H1 (cell line): Measurements from ENCODE around the gene P2RX2. TPM values are rescaled to one million over a fixed set of nuclear protein-coding genes. Genes with fewer than 3 reads are reported as not detected.

ENCODE experiments used
- CTCF ChIA-PET: fragments of 300-600 bp; sonication (Branson Sonifier 250); formaldehyde crosslinking; loops from one replicate; lab custom pipeline; 2021; ENCODE audit not compliant: partially characterized antibody; lab: Charles Lee
- POLR2A ChIA-PET: fragments of 300-600 bp; sonication (Branson Sonifier 250); formaldehyde crosslinking; loops from one replicate; lab custom pipeline; 2021; ENCODE audit warnings: inconsistent platforms; ENCODE audit not compliant: partially characterized antibody; lab: Charles Lee
- DNase-seq, 2 experiments: peaks; one replicate each; pipeline versions ENCODE4 v3.0.0 to v3.0.0-alpha.2; 2010 to 2022; ENCODE audit warnings: low spot score in 2 of 2, low read depth in 1 of 2, mixed read lengths in 1 of 2
- FAIRE-seq: peaks from 2 replicates; lab custom pipeline; 2011; peaks lifted over from hg19 to GRCh38; lab: Jason Lieb, UNC
- H2AFZ ChIP-seq: 2 replicates; pipeline ENCODE4 v1.8.1; 2012; ENCODE audit warnings: low read length, inconsistent platforms
- H2AK5ac ChIP-seq: 2 replicates; pipeline ENCODE4 v1.6.1; 2013; ENCODE audit warnings: low read depth, low read length
- H2BK120ac ChIP-seq: replicated peaks from 2 replicates; pipeline ENCODE3; 2013; ENCODE audit warnings: low read depth, low read length, inconsistent platforms
- H2BK12ac ChIP-seq: 2 replicates; pipeline ENCODE4 v1.6.1; 2013; ENCODE audit warnings: low read depth, low read length
- H2BK15ac ChIP-seq: 2 replicates; pipeline ENCODE4 v1.6.1; 2013; ENCODE audit warnings: low read length
- H2BK20ac ChIP-seq: 2 replicates; pipeline ENCODE4 v1.6.1; 2013; ENCODE audit warnings: low read length
- H2BK5ac ChIP-seq: 2 replicates; pipeline ENCODE4 v1.6.1; 2013; ENCODE audit warnings: low read depth, low read length
- H3K14ac ChIP-seq: 2 replicates; pipeline ENCODE4 v1.6.1; 2013; ENCODE audit warnings: inconsistent platforms; ENCODE audit not compliant: insufficient read length
- H3K18ac ChIP-seq: 2 replicates; pipeline ENCODE4 v1.6.1; 2013; ENCODE audit warnings: low read length; ENCODE audit errors: extremely low read depth
- H3K23ac ChIP-seq: 2 replicates; pipeline ENCODE4 v1.6.1; 2013; ENCODE audit warnings: inconsistent platforms; ENCODE audit not compliant: insufficient read length
- H3K23me2 ChIP-seq: 2 replicates; pipeline ENCODE4 v1.6.1; 2013; ENCODE audit warnings: low read depth, low read length
- H3K27ac ChIP-seq: 2 replicates; pipeline ENCODE4 v1.6.1; 2011; ENCODE audit warnings: low read depth, low read length, inconsistent platforms
- H3K27me3 ChIP-seq, 4 experiments: replicated peaks in 1 of 4; 1 replicate in 1 of 4; 2 replicates in 3 of 4; pipeline versions ENCODE4 v1.6.1 to v1.8.1; 2011 to 2013; ENCODE audit warnings: low read length in 3 of 4, mild to moderate bottlenecking in 3 of 4, inconsistent platforms in 2 of 4, mixed read lengths in 2 of 4, moderate library complexity in 1 of 4; ENCODE audit not compliant: control insufficient read depth in 3 of 4, insufficient read depth in 3 of 4; ENCODE audit errors: extremely low read depth in 1 of 4
- H3K36me3 ChIP-seq, 4 experiments: 2 replicates each; pipeline versions ENCODE4 v1.6.1 to v1.8.1; 2011 to 2013; ENCODE audit warnings: mild to moderate bottlenecking in 4 of 4, low read length in 3 of 4, moderate library complexity in 2 of 4, control low read depth in 1 of 4, inconsistent platforms in 1 of 4; ENCODE audit not compliant: insufficient read depth in 4 of 4, control insufficient read depth in 2 of 4
- H3K4ac ChIP-seq: replicated peaks from 2 replicates; pipeline ENCODE3; 2013; ENCODE audit warnings: low read length, low read depth, mixed read lengths, inconsistent platforms; ENCODE audit not compliant: insufficient read length
- H3K4me1 ChIP-seq, 4 experiments: replicated peaks in 1 of 4; 1 replicate in 1 of 4; 2 replicates in 3 of 4; pipeline versions ENCODE4 v1.6.1 to v1.8.1; 2011 to 2013; ENCODE audit warnings: low read length in 3 of 4, inconsistent platforms in 2 of 4, mixed read lengths in 1 of 4; ENCODE audit not compliant: insufficient read depth in 4 of 4, control insufficient read depth in 3 of 4
- H3K4me2 ChIP-seq, 2 experiments: 2 replicates each; pipeline versions ENCODE4 v1.6.1 to v1.8.1; 2011 to 2013; ENCODE audit warnings: low read depth in 2 of 2, low read length in 2 of 2, control low read depth in 1 of 2, inconsistent platforms in 1 of 2, mild to moderate bottlenecking in 1 of 2; ENCODE audit not compliant: insufficient read depth in 1 of 2
- H3K4me3 ChIP-seq, 4 experiments: fragments of 200-600, 300-600 bp in 1 of 4; sonication (generic), shearing (Covaris generic), sonication (Bioruptor Twin) in 1 of 4; 2 replicates each; pipeline versions ENCODE4 v1.5.1 to v1.8.1; 2011 to 2016; ENCODE audit warnings: low read length in 4 of 4, low read depth in 3 of 4, control low read depth in 2 of 4, inconsistent platforms in 2 of 4, mild to moderate bottlenecking in 2 of 4, mixed read lengths in 1 of 4, moderate library complexity in 1 of 4; ENCODE audit not compliant: insufficient read depth in 2 of 4; ENCODE audit errors: extremely low read depth in 1 of 4
- H3K56ac ChIP-seq: replicated peaks from 2 replicates; pipeline ENCODE3; 2013; ENCODE audit warnings: low read depth, mild to moderate bottlenecking, mixed read lengths, low read length, inconsistent platforms; ENCODE audit not compliant: insufficient read length
- H3K79me1 ChIP-seq: 2 replicates; pipeline ENCODE4 v1.6.1; 2013; ENCODE audit warnings: low read depth, low read length, control low read depth
- H3K79me2 ChIP-seq, 2 experiments: 2 replicates each; pipeline versions ENCODE4 v1.6.1 to v1.8.1; 2012 to 2013; ENCODE audit warnings: low read length in 2 of 2, mild to moderate bottlenecking in 2 of 2, inconsistent platforms in 1 of 2; ENCODE audit not compliant: insufficient read depth in 2 of 2, control insufficient read depth in 1 of 2
- H3K9ac ChIP-seq, 4 experiments: replicated peaks in 1 of 4; 1 replicate in 1 of 4; 2 replicates in 3 of 4; pipeline versions ENCODE4 v1.6.1 to v1.8.1; 2011 to 2013; ENCODE audit warnings: low read depth in 3 of 4, low read length in 3 of 4, control low read depth in 2 of 4, mild to moderate bottlenecking in 2 of 4, moderate library complexity in 2 of 4, inconsistent platforms in 1 of 4; ENCODE audit errors: extremely low read depth in 1 of 4
- H3K9me3 ChIP-seq, 2 experiments: 2 replicates each; pipeline versions ENCODE4 v1.6.1 to v1.8.1; 2012 to 2013; ENCODE audit warnings: mild to moderate bottlenecking in 2 of 2, moderate library complexity in 2 of 2, control low read depth in 1 of 2, inconsistent platforms in 1 of 2, low read depth in 1 of 2, low read length in 1 of 2, mixed read lengths in 1 of 2; ENCODE audit not compliant: insufficient read depth in 2 of 2
- H4K20me1 ChIP-seq, 2 experiments: replicated peaks in 1 of 2; 2 replicates each; pipeline versions ENCODE3 to v1.8.1; 2011 to 2013; ENCODE audit warnings: inconsistent platforms in 2 of 2, low read length in 2 of 2, mild to moderate bottlenecking in 1 of 2; ENCODE audit not compliant: insufficient read depth in 2 of 2, control insufficient read depth in 1 of 2
- H4K5ac ChIP-seq: 2 replicates; pipeline ENCODE4 v1.6.1; 2013; ENCODE audit warnings: low read length, low read depth, mixed read lengths, inconsistent platforms; ENCODE audit not compliant: insufficient read length
- H4K8ac ChIP-seq: 2 replicates; pipeline ENCODE4 v1.8.0; 2013; ENCODE audit warnings: mild to moderate bottlenecking, moderate library complexity, low read length, inconsistent platforms; ENCODE audit not compliant: insufficient read depth; ENCODE audit errors: extremely low read depth
- H4K91ac ChIP-seq: replicated peaks from 2 replicates; pipeline ENCODE3; 2013; ENCODE audit warnings: low read length, mixed read lengths, inconsistent platforms; ENCODE audit not compliant: insufficient read length
- CEBPB ChIP-seq: IDR thresholded peaks from 2 replicates; pipeline ENCODE4 v1.6.1; 2012; ENCODE audit warnings: low read depth, low read length
- CHD2 ChIP-seq: IDR thresholded peaks from 2 replicates; pipeline ENCODE4 v1.6.1; 2012; ENCODE audit warnings: low read length, improper control_type of control experiment
- CTBP2 ChIP-seq: IDR thresholded peaks from 2 replicates; pipeline ENCODE4 v1.7.0; 2011; ENCODE audit warnings: borderline replicate concordance, mild to moderate bottlenecking, moderate library complexity, mixed read lengths, low read length; ENCODE audit not compliant: insufficient read depth, insufficient read length
- EGR1 ChIP-seq: IDR thresholded peaks from 2 replicates; pipeline ENCODE4 v1.6.1; 2011; ENCODE audit warnings: low read depth, low read length, borderline replicate concordance
- NANOG ChIP-seq: IDR thresholded peaks from 2 replicates; pipeline ENCODE4 v1.6.1; 2011; ENCODE audit warnings: low read length, low read depth, mild to moderate bottlenecking, inconsistent platforms; ENCODE audit not compliant: insufficient read depth, poor library complexity, severe bottlenecking
- PHF8 ChIP-seq: fragments of 200-600 bp; sonication (generic); conservative IDR thresholded peaks from 2 replicates; pipeline ENCODE4 v1.7.1; 2012; ENCODE audit warnings: low read depth, mild to moderate bottlenecking, inconsistent platforms, low read length, moderate library complexity
- POLR2A ChIP-seq, 2 experiments: IDR thresholded peaks; 1 replicate in 1 of 2; 2 replicates in 1 of 2; pipeline ENCODE4 v1.6.1; 2011; ENCODE audit warnings: low read depth in 2 of 2, low read length in 2 of 2, mild to moderate bottlenecking in 2 of 2; ENCODE audit errors: control extremely low read depth in 1 of 2
- SP1 ChIP-seq: IDR thresholded peaks from 2 replicates; pipeline ENCODE4 v1.6.1; 2011; ENCODE audit warnings: low read depth, low read length
- SP4 ChIP-seq: IDR thresholded peaks from 2 replicates; pipeline ENCODE4 v1.6.1; 2012; ENCODE audit warnings: low read length, inconsistent platforms
- TAF1 ChIP-seq: IDR thresholded peaks from 2 replicates; pipeline ENCODE4 v1.6.1; 2011; ENCODE audit warnings: mild to moderate bottlenecking, low read depth, low read length
- TEAD4 ChIP-seq: IDR thresholded peaks from 2 replicates; pipeline ENCODE4 v1.6.1; 2012; ENCODE audit warnings: low read depth, low read length, inconsistent platforms, mixed read lengths
- USF2 ChIP-seq: IDR thresholded peaks from 2 replicates; pipeline ENCODE4 v1.6.1; 2011; ENCODE audit warnings: low read length, improper control_type of control experiment
- WGBS, 2 experiments: shearing (Covaris generic) in 1 of 2; methylation state at CpG; one replicate each; pipeline versions ENCODE4 v1.1.6 to v1.1.7; 2013 to 2015; ENCODE audit warnings: low lambda C conversion rate in 2 of 2, mixed read lengths in 2 of 2, inconsistent platforms in 1 of 2, low coverage in 1 of 2, missing lambda C conversion rate in 1 of 2; ENCODE audit not compliant: insufficient replicate concordance in 2 of 2, insufficient coverage in 1 of 2, insufficient read length in 1 of 2; ENCODE audit errors: extremely low coverage in 1 of 2, missing lambda C conversion rate in 1 of 2; 5-methylcytosine and 5-hydroxymethylcytosine counted together
- polyA plus RNA-seq, 7 experiments: library from polyadenylated mRNA; depleted of rRNA in 3 of 7; stranded (reverse) in 5 of 7; unstranded in 2 of 7; fragments of >200 nt in 5 of 7; fragments of 200-250 nt in 2 of 7; gene quantifications; 1 replicate in 5 of 7; 2 replicates in 1 of 7; 4 replicates in 1 of 7; pipeline versions ENCODE4 v1.2.1 to v1.2.3, GENCODE V29; 2011 to 2013; ENCODE audit warnings: missing spikeins in 2 of 7, mixed read lengths in 2 of 7
- total RNA-seq: library from RNA; stranded (reverse); fragmentation: NEBNext Ultra II Directional; extraction: Animal tissue kit (Norgen Biotek cat#: 25700); gene quantifications from 2 replicates; pipeline ENCODE4 v1.2.1, GENCODE V29; 2021
- TF ChIP-seq, protein P1 (sequence below): IDR thresholded peaks from 2 replicates; pipeline ENCODE4 v1.6.1; 2012; ENCODE audit warnings: inconsistent platforms

Gene P2RX2
- total and polyA plus RNA-seq, 2 of the 8 experiments (the other 6 are each of a cell fraction or from before 2014, with no cell fraction given) = 0.84 to 2.2 TPM

DNA sequence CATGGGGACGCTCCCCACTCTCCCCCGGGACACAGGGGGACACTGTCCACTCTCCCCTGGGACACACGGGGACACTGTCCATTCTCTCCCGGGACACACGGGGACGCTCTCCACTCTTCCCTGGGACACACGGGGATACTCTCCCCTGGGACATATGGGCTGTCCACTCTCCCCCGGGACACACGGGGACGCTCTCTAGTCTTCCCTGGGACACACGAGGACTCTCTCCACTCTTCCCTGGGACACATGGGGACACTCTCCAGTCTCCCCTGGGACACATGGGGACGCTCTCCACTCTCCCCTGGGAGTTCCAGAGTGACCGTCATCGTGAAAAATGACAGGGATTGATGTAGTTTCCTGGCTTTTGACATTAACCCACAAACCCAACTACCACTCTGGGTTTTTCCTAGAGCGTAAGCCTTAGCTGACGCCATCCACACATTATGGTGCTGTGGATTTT, 3.0 kb upstream of the P2RX2 start:
- H3K4ac ChIP-seq = no peak overlapping the region
- H3K18ac ChIP-seq = no peak overlapping the region
- H4K8ac ChIP-seq = no peak overlapping the region; the same call in 1 of the 2 replicates
- POLR2A ChIA-PET = interaction anchor here (1.5 to 4.2 kb wide), 2 partner anchors 16 to 34 kb away, joined by 4 to 28 read pairs; no protein-coding TSS in a partner anchor
- no peak overlapping the region for H3K56ac ChIP-seq
- CTCF ChIA-PET = interaction anchor here (0.7 to 3.3 kb wide), 19 partner anchors 12 to 452 kb away, joined by 3 to 41 read pairs (median 4); no protein-coding TSS in a partner anchor
- H2BK15ac ChIP-seq = no peak overlapping the region
- no peaks in the 10 kb centered on the region for H3K79me1 ChIP-seq
- 0 out of 2 replicates have a peak overlapping the region, but pooled peaks have one; percentile 23 for H2BK12ac ChIP-seq
- no peak overlapping the region for H2AFZ ChIP-seq
- no peak overlapping the region for H2AK5ac ChIP-seq
- no peak overlapping the region for H3K27ac ChIP-seq
- no peak overlapping the region for H2BK20ac ChIP-seq
- H4K5ac ChIP-seq = no peak overlapping the region
- H2BK5ac ChIP-seq = no peak overlapping the region
- H3K9me3 ChIP-seq = peaks cover 12 to 33% of the 10 kb centered on the region in 2 experiments; a peak in 3 of 4 replicates
- H3K27me3 ChIP-seq = peaks cover 35 to 83% (median 62%) of the 10 kb centered on the region in 4 experiments
- H3K4me2 ChIP-seq = no peak overlapping the region
- H3K36me3 ChIP-seq = no peaks in the 10 kb centered on the region
- DNase-seq (no peak), FAIRE-seq (no peak)
- H4K91ac ChIP-seq = no peak overlapping the region
- no peak overlapping the region for H3K14ac ChIP-seq
- 80% methylated on average over 12 of the region's 16 CpGs; no CpG with 5 or more reads in 1 of the 2 experiments for WGBS, 2 experiments
- no peak overlapping the region for H3K4me3 ChIP-seq
- H3K9ac ChIP-seq = no peak overlapping the region
- peaks cover 0 to 3% (median 0%) of the 10 kb centered on the region in 4 experiments; a peak in 2 of 7 replicates for H3K4me1 ChIP-seq
- no peaks in the 10 kb centered on the region; the same call in 1 of the 2 replicates for H3K23me2 ChIP-seq
- H3K79me2 ChIP-seq = no peaks in the 10 kb centered on the region
- H3K23ac ChIP-seq = no peak overlapping the region
- no peaks in the 10 kb centered on the region for H4K20me1 ChIP-seq
- no peak overlapping the region for H2BK120ac ChIP-seq
- TF ChIP-seq SP4 = no peak
- TF ChIP-seq USF2 = no peak
- TF ChIP-seq SP1 = no peak
- TF ChIP-seq POLR2A (IDR thresholded peaks at IDR 0.05; ENCODE audit: control extremely low read depth in 1 of 2, low read depth in 2 of 2, low read length in 2 of 2) = no peak
- TF ChIP-seq TAF1 = no peak
- no peak for TF ChIP-seq TEAD4
- no peak for TF ChIP-seq CEBPB
- no peak for TF ChIP-seq EGR1
- no peak for TF ChIP-seq PHF8
- TF ChIP-seq, protein P1, sequence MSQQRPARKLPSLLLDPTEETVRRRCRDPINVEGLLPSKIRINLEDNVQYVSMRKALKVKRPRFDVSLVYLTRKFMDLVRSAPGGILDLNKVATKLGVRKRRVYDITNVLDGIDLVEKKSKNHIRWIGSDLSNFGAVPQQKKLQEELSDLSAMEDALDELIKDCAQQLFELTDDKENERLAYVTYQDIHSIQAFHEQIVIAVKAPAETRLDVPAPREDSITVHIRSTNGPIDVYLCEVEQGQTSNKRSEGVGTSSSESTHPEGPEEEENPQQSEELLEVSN = no peak
- TF ChIP-seq NANOG = no peak
- no peak for TF ChIP-seq CHD2
- TF ChIP-seq CTBP2 = no peak
